Muscle layer of colon (tissue), 2 donors: ENCODE data around the gene SMIM35.

Experiments
- H3K27ac ChIP-seq: one replicate; pipeline ENCODE4 v1.7.0; 2013; ENCODE audit warnings: low read depth, mild to moderate bottlenecking, low read length, moderate library complexity
- H3K27me3 ChIP-seq, 2 donors: one replicate each; pipeline ENCODE4 v1.7.0; 2013; ENCODE audit warnings: low read length in 2 of 2, mild to moderate bottlenecking in 2 of 2; ENCODE audit not compliant: insufficient read depth in 2 of 2, control insufficient read depth in 1 of 2
- H3K36me3 ChIP-seq: one replicate; pipeline ENCODE4 v1.7.0; 2013; ENCODE audit warnings: mild to moderate bottlenecking, low read length; ENCODE audit not compliant: insufficient read depth
- H3K4me1 ChIP-seq: one replicate; pipeline ENCODE4 v1.7.0; 2013; ENCODE audit warnings: mild to moderate bottlenecking, low read length; ENCODE audit not compliant: insufficient read depth
- H3K4me3 ChIP-seq, 2 donors: one replicate each; pipeline ENCODE4 v1.7.0; 2013; ENCODE audit warnings: low read length in 2 of 2, low read depth in 1 of 2, mild to moderate bottlenecking in 1 of 2, moderate library complexity in 1 of 2
- H3K9ac ChIP-seq: one replicate; pipeline ENCODE4 v1.7.0; 2013; ENCODE audit warnings: low read length
- H3K9me3 ChIP-seq: one replicate; pipeline ENCODE4 v1.7.0; 2013; ENCODE audit warnings: mild to moderate bottlenecking, low read length
- donor health status: abdominal sarcoma.
- donor health status: Adenocarcinoma of cecum.

SMIM35 gene

GRCh38 chr11:118124929-118125535 lies 38.3 kb upstream of the SMIM35 start:
- no peak overlapping the region for H3K27ac ChIP-seq
- no peaks in the 10 kb centered on the region for H3K36me3 ChIP-seq
- H3K9ac ChIP-seq = no peak overlapping the region
- no peak overlapping the region for H3K4me3 ChIP-seq
- H3K27me3 ChIP-seq = no peaks in the 10 kb centered on the region
- no peaks in the 10 kb centered on the region for H3K9me3 ChIP-seq
- peaks cover 7% of the 10 kb centered on the region for H3K4me1 ChIP-seq

- Histone ChIP-seq H3K9ac (no peak overlapping the region), H3K27ac (no peak overlapping the region), H3K36me3 (no peaks in the 10 kb centered on the region), H3K9me3 (no peaks in the 10 kb centered on the region), H3K4me3 (no peak overlapping the region), H3K4me1 (no peaks in the 10 kb centered on the region), H3K27me3 (no peaks in the 10 kb centered on the region)
Measured at GRCh38 chr11:118120793-118121192, 34.0 kb upstream of the SMIM35 start.

GRCh38 chr11:118117790-118118601 lies 31.2 kb upstream of the SMIM35 start:
- no peaks in the 10 kb centered on the region for H3K36me3 ChIP-seq
- no peak overlapping the region for H3K9ac ChIP-seq
- H3K9me3 ChIP-seq = no peaks in the 10 kb centered on the region
- H3K4me1 ChIP-seq = no peaks in the 10 kb centered on the region
- H3K27me3 ChIP-seq = no peaks in the 10 kb centered on the region
- no peak overlapping the region for H3K27ac ChIP-seq
- no peak overlapping the region for H3K4me3 ChIP-seq

- Histone ChIP-seq H3K4me3 (no peak overlapping the region), H3K9me3 (no peaks in the 10 kb centered on the region), H3K9ac (no peak overlapping the region), H3K27me3 (no peaks in the 10 kb centered on the region), H3K36me3 (no peaks in the 10 kb centered on the region), H3K4me1 (no peaks in the 10 kb centered on the region), H3K27ac (no peak overlapping the region)
Measured at GRCh38 chr11:118115048-118115447, 28.3 kb upstream of the SMIM35 start.

- Histone ChIP-seq H3K27ac (no peak overlapping the region), H3K4me1 (no peaks in the 10 kb centered on the region), H3K9ac (no peak overlapping the region), H3K36me3 (no peaks in the 10 kb centered on the region), H3K27me3 (no peaks in the 10 kb centered on the region), H3K4me3 (no peak overlapping the region), H3K9me3 (no peaks in the 10 kb centered on the region)
Measured at GRCh38 chr11:118114266-118114665, 27.5 kb upstream of the SMIM35 start.

- no peak overlapping the region for H3K27ac ChIP-seq
- H3K9ac ChIP-seq = no peak overlapping the region
- no peaks in the 10 kb centered on the region for H3K36me3 ChIP-seq
Measured at GRCh38 chr11:118112711-118113430, 26.1 kb upstream of the SMIM35 start.

GRCh38 chr11:118111744-118112035 lies 24.9 kb upstream of the SMIM35 start:
- Histone ChIP-seq H3K4me1 (no peaks in the 10 kb centered on the region), H3K36me3 (no peaks in the 10 kb centered on the region), H3K4me3 (no peak overlapping the region), H3K27ac (no peak overlapping the region), H3K9ac (no peak overlapping the region), H3K27me3 (no peaks in the 10 kb centered on the region), H3K9me3 (no peaks in the 10 kb centered on the region)

More at GRCh38 chr11:118112711-118113430, 26.1 kb upstream of the SMIM35 start:
- no peak overlapping the region for H3K4me3 ChIP-seq
- H3K27me3 ChIP-seq = no peaks in the 10 kb centered on the region
- H3K4me1 ChIP-seq = no peaks in the 10 kb centered on the region
- H3K9me3 ChIP-seq = no peaks in the 10 kb centered on the region

GRCh38 chr11:118111019-118111743 lies 24.4 kb upstream of the SMIM35 start:
- Histone ChIP-seq H3K9me3 (no peaks in the 10 kb centered on the region), H3K9ac (no peak overlapping the region), H3K4me3 (no peak overlapping the region), H3K27ac (no peak overlapping the region), H3K4me1 (no peaks in the 10 kb centered on the region), H3K36me3 (no peaks in the 10 kb centered on the region), H3K27me3 (no peaks in the 10 kb centered on the region)

GRCh38 chr11:118109231-118109630 lies 22.5 kb upstream of the SMIM35 start:
- no peak overlapping the region for H3K4me3 ChIP-seq
- no peaks in the 10 kb centered on the region for H3K27me3 ChIP-seq
- no peaks in the 10 kb centered on the region for H3K9me3 ChIP-seq
- no peak overlapping the region for H3K9ac ChIP-seq
- H3K36me3 ChIP-seq = no peaks in the 10 kb centered on the region
- H3K4me1 ChIP-seq = no peaks in the 10 kb centered on the region
- H3K27ac ChIP-seq = no peak overlapping the region

- H3K27me3 ChIP-seq = no peaks in the 10 kb centered on the region
- H3K36me3 ChIP-seq = no peaks in the 10 kb centered on the region
- H3K4me3 ChIP-seq = no peak overlapping the region
- H3K4me1 ChIP-seq = no peaks in the 10 kb centered on the region
- no peak overlapping the region for H3K9ac ChIP-seq
- no peak overlapping the region for H3K27ac ChIP-seq
- H3K9me3 ChIP-seq = no peaks in the 10 kb centered on the region
Measured at GRCh38 chr11:118108513-118108912, 21.8 kb upstream of the SMIM35 start.

- H3K4me3 ChIP-seq = no peak overlapping the region
- no peaks in the 10 kb centered on the region for H3K4me1 ChIP-seq
- H3K27ac ChIP-seq = no peak overlapping the region
- H3K9me3 ChIP-seq = no peaks in the 10 kb centered on the region
- no peaks in the 10 kb centered on the region for H3K36me3 ChIP-seq
- H3K9ac ChIP-seq = no peak overlapping the region
- no peaks in the 10 kb centered on the region for H3K27me3 ChIP-seq
Measured at GRCh38 chr11:118106789-118107335, 20.1 kb upstream of the SMIM35 start.
